AG09319 (cell line): ENCODE measurements around the gene PTDSS2.

Experiments used
- DNase-seq: peaks from one replicate; pipeline ENCODE4 v3.0.0-alpha.2; 2010; ENCODE audit warnings: low read depth; ENCODE audit errors: extremely low read depth
- CTCF ChIP-seq: IDR thresholded peaks from 2 replicates; pipeline ENCODE4 v1.5.1; 2011; ENCODE audit warnings: low read depth, mild to moderate bottlenecking, inconsistent platforms, low read length, moderate library complexity

The PTDSS2 gene

GRCh38 chr11:488992-489391 is 38.9 kb downstream of the PTDSS2 start:
- no peak for TF ChIP-seq CTCF

GRCh38 chr11:489610-490185 is 39.6 kb downstream of the PTDSS2 start:
- no peak for DNase-seq
- no peak for TF ChIP-seq CTCF

More at GRCh38 chr11:488992-489391, 38.9 kb downstream of the PTDSS2 start:
- no peak for DNase-seq

GRCh38 chr11:490186-490929 is 40.3 kb downstream of the PTDSS2 start:
- DNase-seq: no peak
- TF ChIP-seq CTCF: no peak

- no peak for DNase-seq
- TF ChIP-seq CTCF: no peak
Measured at GRCh38 chr11:490930-491260, 40.8 kb downstream of the PTDSS2 start.

GRCh38 chr11:491358-491757 is 41.3 kb downstream of the PTDSS2 start:
- DNase-seq: no peak

GRCh38 chr11:492427-493226 is 42.5 kb downstream of the PTDSS2 start:
- DNase-seq: no peak
- no peak for TF ChIP-seq CTCF

More at GRCh38 chr11:491358-491757, 41.3 kb downstream of the PTDSS2 start:
- TF ChIP-seq CTCF: no peak

GRCh38 chr11:494761-495536 is 44.9 kb downstream of the PTDSS2 start:
- TF ChIP-seq CTCF: no peak
- no peak for DNase-seq
